Measurements from ENCODE around the gene ZCCHC24.

DNA sequence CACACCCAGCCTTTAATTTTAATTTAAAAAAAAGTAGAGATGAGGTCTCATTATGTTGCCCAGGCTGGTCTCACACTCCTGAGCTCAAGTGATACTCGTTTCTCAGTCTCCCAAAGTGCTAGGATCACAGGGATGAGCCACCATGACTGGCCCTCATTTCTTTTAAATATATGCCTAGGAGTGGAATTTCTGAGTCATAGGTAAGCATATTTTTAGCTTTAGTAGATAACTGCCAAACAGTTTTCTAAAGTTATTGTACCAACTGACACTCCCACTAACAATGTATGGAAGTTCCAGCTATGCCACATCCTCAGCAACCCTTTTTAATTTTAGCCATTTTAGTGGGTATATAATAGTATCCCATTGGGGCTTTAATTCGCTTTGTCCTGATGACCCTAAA, 111.9 kb downstream of the ZCCHC24 start:
- TF ChIP-seq CTCF (IDR thresholded peaks at IDR 0.05) (no peak), POLR2A (IDR thresholded peaks at IDR 0.05) (no peak)
